Mesenteric fat pad (tissue), 1 donor: ENCODE data around the gene ZBTB5. TPM values are rescaled to one million over a fixed set of nuclear protein-coding genes. Genes with fewer than 3 reads are reported as not detected.
"Not testable (repeated sequence)": the region's sequence is repeated elsewhere in the genome, so short reads cannot be mapped to it uniquely, and the experiment has no call there.

Experiments
- DNase-seq: peaks from one replicate; pipeline ENCODE4 v3.0.0-alpha.2; 2020; ENCODE audit warnings: low spot score
- total RNA-seq: library from RNA; stranded (reverse); fragmentation: NEBNext Ultra II Directional; extraction: Animal tissue kit (Norgen Biotek cat#: 25700); gene quantifications from one replicate; pipeline ENCODE4 v1.2.1, GENCODE V29; 2021
- donor health status: DM: yes; HTN: yes; CAD: no.

The ZBTB5 gene
- total RNA-seq, 1 donor from 2014 or later: 5.6 TPM

- DNase-seq: no peak
Measured at GRCh38 chr9:37486616-37487548, 21.6 kb upstream of the ZBTB5 start.

- no peak for DNase-seq
Measured at GRCh38 chr9:37486256-37486615, 21.0 kb upstream of the ZBTB5 start.

GRCh38 chr9:37485389-37486255 lies 20.4 kb upstream of the ZBTB5 start, which contains the start of gene POLR1E:
TSS of gene POLR1E (plus strand) at chr9:37485948. CDS start at chr9:37486048, 100 bp downstream.
- DNase-seq: peak; percentile 99

GRCh38 chr9:37480759-37481158 lies 15.5 kb upstream of the ZBTB5 start:
- DNase-seq: no peak

DNA sequence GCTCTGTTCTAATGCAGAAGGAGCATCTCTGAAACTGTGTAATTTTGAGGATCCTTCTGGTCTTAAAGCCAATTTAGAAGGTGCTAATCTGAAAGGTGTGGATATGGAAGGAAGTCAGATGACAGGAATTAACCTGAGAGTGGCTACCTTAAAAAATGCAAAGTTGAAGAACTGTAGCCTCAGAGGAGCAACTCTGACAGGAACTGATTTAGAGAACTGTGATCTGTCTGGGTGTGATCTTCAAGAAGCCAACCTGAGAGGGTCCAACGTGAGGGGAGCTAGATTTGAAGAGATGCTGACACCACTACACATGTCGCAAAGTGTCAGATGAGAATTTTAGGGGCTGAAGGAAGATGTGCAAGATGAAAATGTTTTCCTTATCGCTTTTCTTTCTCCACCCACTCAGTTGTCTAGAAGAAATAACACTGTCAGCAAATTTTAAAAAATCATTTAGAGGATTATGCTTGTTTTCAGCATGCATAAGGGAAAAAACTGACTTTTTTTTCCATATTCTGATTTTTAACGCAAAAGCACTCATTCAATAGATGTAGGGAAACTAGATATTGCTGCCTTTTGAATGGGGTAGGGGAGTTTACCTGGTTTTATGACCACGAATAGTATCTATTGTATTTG lies 12.9 kb upstream of the ZBTB5 start:
- DNase-seq: not testable (repeated sequence)

GRCh38 chr9:37477443-37477842 lies 12.2 kb upstream of the ZBTB5 start:
- DNase-seq: not testable (repeated sequence)

DNA sequence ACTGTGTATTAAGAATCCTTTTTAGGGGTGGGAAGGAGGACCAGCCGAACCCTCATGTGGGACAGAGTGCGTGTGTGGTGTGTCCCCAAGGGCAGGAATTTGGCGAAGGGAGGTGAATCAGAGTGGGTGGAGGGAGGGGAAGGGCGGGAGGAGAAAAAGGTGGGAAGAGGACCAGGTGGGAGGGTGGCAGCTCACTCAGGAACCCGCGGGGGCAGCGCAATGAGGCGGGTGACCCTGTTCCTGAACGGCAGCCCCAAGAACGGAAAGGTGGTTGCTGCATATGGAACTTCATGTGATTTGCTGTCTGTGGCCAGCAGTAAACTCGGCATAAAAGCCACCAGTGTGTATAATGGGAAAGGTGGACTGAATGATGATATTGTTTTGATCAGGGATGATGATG lies 11.7 kb upstream of the ZBTB5 start:
- no peak for DNase-seq

GRCh38 chr9:37474438-37474837 lies 9.2 kb upstream of the ZBTB5 start:
- DNase-seq: no peak

DNA sequence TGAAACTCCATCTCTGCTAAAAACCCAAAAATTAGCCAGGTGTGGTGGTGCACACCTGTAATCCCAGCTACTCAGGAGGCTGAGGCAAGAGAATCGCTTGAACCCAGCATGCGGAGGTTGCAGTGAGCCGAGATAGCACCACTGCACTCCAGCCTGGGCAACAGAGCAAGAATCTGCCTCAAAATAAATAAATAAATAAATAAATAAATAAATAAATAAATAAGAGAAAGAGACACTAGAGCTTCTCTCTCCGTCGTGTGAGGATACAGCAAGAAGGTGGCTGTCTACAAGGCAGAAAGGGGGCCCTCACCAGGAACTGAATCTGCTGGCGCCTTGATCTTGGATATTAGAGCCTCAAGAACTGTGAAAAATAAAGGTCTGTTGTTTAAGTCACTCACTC lies 8.7 kb upstream of the ZBTB5 start:
- not testable (repeated sequence) for DNase-seq

GRCh38 chr9:37471942-37472684 lies 6.9 kb upstream of the ZBTB5 start:
- no peak for DNase-seq

DNA sequence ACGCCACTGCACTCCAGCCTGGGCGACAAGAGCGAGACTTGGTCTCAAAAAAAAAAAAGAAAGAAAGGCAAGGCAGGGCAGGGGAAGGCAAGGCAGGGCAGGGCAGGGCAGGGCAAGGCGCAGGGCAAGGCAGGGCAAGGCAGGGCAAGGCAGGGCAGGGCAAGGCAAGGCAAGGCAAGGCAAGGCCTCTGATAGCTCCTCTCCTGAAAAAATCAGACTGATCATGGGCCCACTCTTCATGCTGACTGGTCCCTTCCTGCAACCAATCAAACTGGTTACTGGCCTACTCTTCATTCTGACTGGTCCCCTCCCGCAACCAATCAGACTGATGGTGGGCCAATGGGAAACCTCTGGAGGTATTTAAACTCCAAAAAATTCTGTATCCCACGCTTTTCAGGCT lies 3.4 kb upstream of the ZBTB5 start:
- no peak for DNase-seq

GRCh38 chr9:37467530-37467929 lies 2.3 kb upstream of the ZBTB5 start:
- DNase-seq: not testable (repeated sequence)

DNA sequence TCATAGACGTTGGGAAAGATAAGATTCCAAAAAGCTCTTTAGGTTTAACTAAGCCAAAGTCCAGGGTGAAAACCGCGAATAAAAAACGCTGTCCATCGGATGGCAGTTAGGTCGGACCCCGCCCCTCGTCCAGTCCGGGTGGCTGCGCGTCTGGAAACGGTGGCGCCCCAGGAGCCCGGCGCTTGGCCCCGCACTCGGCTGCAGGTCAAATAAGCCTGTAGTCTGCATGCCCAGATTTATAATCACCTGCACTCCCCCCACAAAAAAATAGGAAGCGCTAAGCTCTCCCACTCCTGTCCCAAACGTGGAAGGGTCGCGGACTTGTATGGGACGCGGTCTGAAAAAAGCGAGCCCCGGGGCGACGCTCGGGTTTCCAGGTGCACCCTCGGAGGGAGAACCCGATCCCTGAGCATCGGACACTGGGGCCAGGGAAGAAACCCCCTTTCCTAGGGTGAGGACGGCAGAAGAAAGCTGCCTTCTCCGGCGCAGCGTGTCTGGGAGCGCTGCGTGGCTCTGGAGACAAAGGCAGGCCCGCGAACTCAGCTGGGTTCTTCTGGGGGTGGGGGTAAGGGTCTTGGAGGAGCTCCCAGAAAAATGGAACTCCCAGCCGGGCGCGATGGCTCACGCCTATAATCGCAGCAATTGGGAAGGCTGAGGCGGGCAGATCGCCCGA lies 923 bp upstream of the ZBTB5 start:
- no peak for DNase-seq

DNA sequence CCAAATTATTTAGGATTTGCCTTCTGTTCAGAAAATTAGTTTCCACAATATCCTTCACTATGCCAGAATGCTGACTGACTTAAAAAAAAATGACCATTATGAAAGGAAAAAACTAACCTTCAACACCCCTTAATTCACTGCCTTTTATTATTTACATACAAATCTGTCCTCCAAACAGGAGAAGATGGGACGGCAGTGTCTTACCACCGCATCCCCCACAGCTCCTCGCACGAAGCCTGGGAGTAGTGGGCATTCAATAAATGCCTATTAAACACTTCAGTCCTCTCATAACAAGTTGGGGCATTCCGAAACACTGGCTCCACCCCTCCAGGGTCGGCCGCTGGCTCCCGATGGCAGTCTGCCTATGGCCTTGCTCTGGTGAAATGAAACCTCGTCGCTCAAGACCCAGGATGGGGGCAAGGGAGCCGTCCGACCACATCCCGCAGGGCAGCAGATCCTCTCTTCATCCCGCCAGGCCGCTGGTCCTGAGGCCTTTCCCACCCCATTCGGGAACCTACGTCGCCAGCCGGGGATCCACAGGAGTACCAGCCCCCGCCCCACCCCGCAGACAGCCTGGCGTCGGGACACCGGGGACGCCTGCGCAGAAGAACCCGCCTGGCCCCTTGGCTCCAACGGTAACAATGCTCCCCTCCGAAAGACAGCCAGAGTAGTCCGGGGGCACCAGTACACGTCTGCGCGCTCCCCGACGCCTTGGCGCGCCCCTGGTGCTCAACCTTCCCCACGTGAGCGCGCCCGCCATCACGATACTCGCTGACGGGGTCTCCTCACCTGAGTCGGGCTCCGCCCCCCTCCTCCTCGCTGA lies 613 bp downstream of the ZBTB5 start:
- DNase-seq: peak; percentile 92

- no peak for DNase-seq
Measured at GRCh38 chr9:37464006-37464405, 1.2 kb downstream of the ZBTB5 start.

DNA sequence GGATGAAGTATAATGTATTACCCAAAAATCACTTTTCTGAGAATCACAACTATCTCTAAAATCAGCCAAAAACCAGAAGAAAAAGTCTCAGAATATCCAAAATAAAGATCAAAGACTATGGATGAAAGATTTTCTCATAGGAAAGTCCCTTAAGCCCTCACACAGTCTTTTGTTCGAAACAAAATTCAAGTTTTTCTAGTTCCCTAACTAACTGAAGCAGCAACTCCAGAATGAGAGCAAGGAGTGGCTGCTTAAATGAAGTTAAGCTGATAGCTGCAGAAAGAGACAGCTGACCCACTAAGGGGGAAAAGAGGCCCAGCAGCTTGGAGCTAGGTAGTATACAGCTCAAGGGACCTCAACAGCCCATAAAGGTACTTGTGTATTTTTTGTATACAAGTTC lies 8.4 kb downstream of the ZBTB5 start:
- DNase-seq: no peak

GRCh38 chr9:37455884-37456647 lies 9.2 kb downstream of the ZBTB5 start:
- DNase-seq: no peak

DNA sequence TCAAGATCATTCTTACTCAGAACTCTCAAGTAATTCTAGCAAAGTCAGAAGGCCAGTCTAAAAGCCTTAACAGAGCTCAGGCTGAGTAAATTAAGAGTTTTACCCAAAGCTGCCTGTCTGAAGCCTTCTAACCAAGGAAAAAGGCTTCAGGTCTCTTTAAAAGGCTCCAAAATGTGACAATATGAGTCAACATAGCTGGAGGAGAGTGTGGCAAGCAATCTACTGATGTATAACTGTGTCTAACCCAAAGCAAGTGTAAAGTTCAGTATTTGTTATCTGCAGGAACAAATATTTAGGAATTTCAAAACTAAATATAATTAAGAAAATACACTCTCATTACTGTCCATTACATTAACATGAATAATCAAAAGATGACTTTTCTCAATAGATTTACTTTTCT lies 11.0 kb downstream of the ZBTB5 start:
- DNase-seq: no peak

- DNase-seq: no peak
Measured at GRCh38 chr9:37453827-37454226, 11.4 kb downstream of the ZBTB5 start.
